Measurements from ENCODE around the gene IMMP2L.

Gene IMMP2L

GRCh38 chr7:110764852-110765251 is 797.4 kb downstream of the IMMP2L start:
- DNase-seq: no peak

GRCh38 chr7:110762546-110763225 is 799.6 kb downstream of the IMMP2L start:
- no peak for DNase-seq

DNA sequence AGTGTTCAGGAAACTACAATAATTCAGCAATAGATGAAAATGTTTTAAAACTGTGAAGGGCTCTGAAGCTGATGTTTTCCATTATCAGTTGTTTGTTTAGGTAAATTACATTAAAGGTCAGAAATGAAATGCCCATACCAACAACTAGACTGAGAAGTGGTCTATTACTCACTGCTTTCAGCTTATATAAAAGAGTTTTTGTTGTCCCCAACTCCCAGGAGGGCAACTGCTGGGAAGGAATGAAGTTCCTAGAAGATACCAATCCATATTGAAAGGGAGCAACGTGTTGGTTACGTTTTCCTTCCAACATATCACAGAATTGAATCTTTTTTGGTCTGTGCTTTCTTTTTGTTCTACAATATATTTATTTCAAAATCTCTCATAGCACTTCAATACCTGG is 802.0 kb downstream of the IMMP2L start:
- DNase-seq: no peak

DNA sequence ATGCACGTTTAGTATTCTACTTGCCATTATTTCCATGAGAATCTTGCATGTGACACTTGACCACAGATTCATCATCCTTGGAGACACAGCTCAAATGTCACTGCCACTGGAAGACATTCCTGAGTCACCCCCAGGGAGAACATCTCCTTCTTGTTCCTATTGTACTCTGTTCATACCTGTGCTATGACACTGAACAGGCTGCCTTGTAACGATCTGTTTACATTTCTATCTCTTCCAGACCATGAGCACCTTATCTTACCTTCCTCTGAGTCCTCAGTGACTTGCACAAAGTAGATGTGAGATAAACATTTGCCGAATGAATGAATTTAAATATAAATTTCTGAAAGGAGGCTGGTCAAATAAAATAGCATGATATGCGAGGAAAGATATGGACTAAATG is 803.2 kb downstream of the IMMP2L start:
- no peak for DNase-seq

DNA sequence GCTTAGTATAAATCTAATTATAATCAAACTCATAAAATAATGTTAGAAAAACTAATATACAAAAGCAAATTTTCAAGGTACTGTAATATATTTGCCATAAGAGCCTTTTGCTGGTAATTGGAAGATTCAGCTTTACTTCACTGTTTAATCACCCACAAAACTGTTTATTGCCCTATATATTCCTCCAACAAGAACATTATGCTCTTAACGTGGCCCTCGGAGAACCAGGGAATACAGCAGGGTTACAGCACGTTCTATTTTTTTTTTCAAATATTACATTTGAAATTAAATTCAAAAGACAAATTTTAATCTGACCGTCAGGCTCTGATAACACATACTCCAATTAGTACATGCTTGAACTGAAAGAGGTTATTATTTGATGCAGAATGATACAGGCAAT is 807.6 kb downstream of the IMMP2L start:
- no peak for DNase-seq

DNA sequence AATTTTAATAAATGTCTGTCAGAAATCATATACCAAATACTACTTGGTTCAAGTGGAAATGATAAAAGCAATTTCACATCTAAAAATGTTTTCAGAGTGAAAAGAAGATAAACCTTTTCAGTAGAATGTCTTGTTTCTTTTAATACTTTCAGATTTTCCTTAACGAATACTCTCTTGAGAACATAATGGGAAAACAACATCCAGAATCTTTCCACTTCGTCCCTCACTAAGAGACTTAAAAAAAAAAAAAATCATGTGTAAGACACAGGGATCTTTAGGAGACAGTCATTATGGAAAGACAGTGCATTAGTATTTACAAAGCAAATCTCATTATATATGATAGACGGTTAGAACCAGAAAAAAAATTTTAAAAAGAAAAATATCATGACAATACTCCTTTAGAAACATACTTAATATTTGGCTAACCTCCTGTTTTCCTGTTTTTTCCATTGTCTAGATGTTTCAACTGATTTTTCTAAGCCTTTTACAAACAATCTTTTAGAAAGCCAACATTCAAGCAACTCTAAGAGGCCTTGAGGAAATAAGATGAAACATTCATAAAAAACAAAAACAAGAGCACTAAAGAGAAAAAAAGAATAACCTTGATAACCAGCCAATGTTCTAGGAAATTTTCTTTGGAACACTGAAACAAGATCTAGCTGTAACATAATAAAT is 811.2 kb downstream of the IMMP2L start:
- DNase-seq: no peak

GRCh38 chr7:110733221-110733620 is 829.1 kb downstream of the IMMP2L start:
- no peak for DNase-seq

DNA sequence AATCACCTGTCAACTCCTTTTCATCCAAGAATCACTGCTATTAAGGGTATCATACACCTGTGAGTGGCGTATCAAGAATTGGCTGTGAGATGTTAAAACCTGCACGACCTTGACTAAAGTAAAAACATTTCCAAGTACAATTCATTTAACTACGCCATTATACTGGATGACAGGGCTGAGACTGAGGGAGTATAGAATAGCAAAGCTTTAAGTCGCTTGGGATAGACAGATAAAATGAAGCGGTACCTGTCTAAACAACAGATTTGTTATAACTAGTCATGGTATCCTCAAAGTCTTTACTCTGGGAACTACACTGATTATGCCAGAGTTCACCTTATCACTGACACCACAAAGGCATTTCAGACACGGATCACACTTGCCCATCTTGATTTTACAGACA is 837.5 kb downstream of the IMMP2L start:
- DNase-seq: no peak

GRCh38 chr7:110721395-110721794 is 840.9 kb downstream of the IMMP2L start:
- no peak for DNase-seq

DNA sequence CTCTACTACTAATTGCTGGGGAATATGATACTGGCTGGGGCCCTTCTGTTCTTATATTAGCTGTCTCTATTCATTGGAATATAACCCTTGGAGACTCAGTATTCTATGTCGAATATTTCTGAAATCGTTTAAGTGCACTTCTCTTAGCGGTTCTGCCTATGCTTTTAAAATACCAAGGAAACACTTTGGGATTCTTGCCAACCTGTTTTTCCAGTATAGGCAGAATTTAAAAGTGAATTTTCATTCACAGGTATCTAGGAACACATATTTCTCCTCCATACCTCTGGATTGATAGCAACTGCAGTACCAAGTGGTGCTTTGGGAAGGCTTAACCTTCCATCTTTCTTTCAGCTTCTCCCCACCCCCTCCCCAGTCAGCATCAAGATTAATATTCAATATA is 841.7 kb downstream of the IMMP2L start:
- DNase-seq: no peak

GRCh38 chr7:110719741-110720140 is 842.6 kb downstream of the IMMP2L start:
- DNase-seq: no peak

- DNase-seq: no peak
These were observed 843.6 kb downstream of the IMMP2L start for GRCh38 chr7:110718503-110719205.

DNA sequence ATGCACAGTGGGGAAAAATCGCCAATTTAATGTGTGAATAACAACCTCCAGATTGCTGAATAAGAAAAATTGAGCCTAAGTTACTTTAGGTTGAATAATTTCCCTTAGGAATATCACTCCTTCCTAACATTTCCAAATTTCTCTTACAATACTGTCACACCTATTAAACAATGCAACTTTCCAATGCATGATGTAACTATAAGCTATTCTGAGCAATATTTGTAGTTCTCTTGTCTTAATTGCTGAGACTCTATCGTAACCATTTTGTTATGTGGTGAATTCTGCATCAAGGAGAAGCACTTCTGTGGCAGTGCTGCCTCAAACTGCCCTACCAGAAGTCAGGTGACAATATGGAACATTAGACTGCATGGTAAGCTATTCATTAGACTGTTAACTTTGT is 858.1 kb downstream of the IMMP2L start:
- no peak for DNase-seq

DNA sequence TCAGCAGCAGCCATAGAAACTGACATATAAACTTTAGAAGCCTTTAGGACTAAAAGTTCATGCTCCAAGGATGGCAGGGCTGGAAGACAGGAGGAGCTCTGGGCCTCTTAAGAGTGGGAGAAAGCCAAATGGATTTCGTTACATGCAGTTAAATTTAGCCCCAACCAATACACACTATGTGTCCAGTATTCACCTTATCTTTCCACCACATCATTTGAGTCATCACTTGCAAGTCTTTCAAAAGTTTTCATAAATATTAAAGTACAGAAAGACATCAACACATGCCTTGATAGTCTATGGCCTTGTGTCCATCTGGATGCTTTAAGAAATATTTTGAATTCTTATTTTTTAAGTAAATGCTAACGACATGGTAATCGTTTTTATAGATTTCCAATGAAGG is 863.7 kb downstream of the IMMP2L start:
- DNase-seq: no peak

GRCh38 chr7:110693344-110693743 is 868.9 kb downstream of the IMMP2L start:
- DNase-seq: no peak

DNA sequence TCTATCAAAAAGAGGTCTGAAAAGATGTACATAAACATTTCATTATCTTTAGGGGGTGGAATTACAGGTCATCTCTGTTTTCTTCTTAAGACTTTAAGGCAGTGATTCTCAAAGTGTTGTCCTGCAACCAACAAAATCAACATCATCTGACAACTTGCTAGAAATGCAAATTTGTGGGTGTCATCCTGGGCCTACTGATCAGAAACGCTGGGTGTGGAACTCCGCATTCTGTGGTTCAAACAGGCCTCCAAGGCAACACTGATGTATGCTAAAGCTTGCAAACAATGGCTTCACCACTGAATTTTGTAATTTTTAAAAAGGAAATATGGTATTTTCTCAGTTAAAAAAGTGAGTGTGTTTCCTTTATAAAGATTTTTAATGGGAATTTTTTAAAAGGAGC is 873.4 kb downstream of the IMMP2L start:
- no peak for DNase-seq

DNA sequence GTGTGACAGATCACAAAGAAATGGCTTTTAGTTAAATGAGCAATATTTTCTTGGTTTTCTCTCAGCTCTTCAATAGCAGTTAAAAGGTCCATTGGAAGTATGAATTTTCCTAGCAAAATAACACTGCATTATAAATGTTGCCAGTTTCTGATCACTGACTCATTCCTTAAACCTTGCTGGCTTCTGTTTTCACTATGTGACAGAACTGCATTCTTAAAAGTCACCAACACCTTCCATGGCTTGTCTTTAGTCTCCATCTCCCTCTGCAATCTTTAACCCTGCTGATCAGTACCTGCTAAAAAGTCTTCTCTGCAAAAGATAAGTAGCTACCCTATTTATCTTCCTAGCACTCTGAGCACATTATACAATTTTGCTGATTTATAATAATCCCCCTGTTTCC is 876.4 kb downstream of the IMMP2L start:
- no peak for DNase-seq

- DNase-seq: no peak
These were observed 880.4 kb downstream of the IMMP2L start for GRCh38 chr7:110681941-110682340.

DNA sequence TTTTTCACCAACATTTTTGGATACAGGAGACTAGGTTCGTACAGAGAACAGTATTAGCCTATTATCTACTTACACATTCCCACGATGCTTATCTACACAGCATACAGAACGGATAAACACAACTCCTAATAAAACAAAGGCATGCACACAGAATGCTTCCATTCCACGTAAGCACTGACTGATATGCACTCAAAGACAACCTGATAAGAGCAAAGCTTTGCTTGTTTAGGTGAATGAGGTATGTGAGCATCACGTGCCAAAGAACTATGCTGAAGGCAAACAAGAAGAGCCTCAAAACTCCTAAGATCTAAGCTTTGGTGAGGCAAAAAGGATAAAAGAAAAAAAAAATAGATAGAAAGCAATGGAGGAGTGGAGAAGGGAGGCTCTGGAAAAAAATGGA is 884.9 kb downstream of the IMMP2L start:
- no peak for DNase-seq

DNA sequence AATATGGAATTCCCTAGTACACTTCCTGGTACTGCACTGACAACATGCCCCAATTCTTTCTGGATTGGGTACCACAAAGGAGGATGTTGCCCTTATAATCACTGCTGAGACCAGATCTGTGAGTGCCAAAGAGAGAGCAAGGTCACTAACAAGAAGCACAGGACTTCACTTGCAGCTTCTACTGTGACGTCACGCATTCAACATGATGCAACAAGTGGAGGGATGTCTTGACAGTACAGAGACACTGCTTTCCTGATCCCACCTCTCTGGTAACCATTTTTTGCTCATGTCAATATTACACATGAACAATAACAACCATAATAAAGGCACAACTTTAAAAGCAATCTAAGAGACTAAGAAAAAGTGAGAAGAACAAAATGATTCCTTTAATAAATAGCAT is 885.5 kb downstream of the IMMP2L start:
- DNase-seq: no peak

DNA sequence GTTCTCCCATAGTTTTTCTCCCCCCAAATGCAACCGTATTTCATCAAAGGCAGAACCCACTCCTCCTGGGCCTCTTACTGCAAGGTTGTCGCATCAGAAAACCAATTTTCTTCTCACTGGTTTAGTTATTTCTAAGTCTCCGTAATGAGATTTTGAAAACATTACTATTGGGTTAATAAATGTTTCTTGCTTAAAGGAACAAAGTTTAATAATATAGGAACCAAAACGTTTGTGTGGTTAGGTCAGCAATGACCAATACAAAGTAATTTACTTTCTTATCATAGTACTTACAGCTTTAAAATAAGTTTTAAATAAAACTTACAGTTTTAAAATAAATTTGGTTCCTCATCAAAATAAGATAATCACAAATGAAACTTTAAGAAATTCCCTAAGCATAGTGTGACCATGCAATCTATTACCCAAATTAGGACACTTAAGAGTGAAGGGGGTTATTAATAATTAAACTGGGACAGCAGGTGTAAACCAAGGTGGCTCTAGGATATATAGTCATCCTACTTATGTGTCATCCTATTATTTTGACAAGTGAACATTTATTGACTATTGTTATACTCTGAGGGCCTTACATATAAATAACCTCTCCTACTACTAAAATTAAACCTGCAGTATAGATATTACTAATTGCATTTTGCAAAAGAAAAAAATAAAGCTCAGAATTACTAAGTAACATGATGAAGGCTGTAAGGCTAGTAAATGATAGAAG is 886.7 kb downstream of the IMMP2L start:
- no peak for DNase-seq

DNA sequence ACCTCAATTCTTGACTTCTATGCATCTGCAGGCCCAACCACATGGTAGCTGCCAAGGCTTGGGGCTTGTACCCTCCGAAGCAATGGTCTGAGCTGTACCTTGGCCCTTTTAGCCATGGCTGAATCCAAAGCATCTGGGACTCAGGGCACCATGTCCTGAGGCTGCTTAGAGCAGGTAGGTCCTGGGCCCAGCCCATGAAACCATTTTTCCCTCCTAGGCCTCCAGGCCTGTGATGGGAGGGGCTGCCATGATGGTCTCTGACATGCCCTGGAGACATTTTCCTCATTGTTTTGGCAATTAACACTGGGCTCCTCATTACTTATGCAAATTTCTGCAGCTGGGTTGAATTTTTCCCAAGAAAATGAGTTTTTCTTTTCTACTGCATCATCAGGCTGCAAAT is 889.1 kb downstream of the IMMP2L start:
- no peak for DNase-seq

GRCh38 chr7:110669410-110669809 is 892.9 kb downstream of the IMMP2L start:
- DNase-seq: no peak

- no peak for DNase-seq
These were observed 897.5 kb downstream of the IMMP2L start for GRCh38 chr7:110664803-110665202.

All from activated CD4-positive, alpha-beta T cell treated with anti-CD3 and anti-CD28 coated beads, Interleukin-2, amount 50 U/mL, for 16 hours (primary cell).